ENCODE measurements around the gene ARHGDIA.

The ARHGDIA gene

DNA sequence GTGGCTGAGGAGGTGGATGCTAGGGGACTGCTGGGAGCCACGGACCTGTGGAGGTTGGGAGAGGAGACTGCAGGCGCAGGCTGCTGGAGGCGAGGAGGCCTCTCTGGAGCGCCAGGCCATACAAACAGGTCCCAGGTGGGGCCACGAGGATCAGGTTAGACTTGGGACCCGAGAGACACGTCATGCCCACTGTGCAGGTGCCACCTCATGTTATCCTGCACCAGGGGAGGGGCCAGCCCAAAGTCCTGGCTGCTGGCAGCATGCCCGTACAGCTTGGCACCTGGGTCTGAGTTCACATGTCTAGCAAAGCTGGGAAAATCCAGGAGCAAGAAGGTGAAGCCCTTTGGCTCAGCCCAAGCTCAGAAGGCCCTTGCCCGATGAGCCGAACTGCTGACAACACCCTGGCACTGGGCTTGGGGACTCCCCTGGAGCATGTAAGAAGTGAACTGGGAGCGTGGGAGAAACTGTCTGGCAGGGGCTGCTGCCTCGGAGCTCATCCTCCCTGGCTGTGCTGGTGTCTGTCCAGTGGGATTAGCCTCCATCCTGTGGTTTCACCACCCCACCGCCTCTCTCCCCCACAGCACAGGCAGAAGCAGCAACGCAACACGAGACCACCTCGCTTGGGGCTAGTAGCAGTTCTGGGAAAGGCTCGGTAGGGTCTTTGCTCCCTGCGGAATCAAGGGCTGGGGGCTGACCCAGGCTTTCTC is 5.3 kb downstream of the ARHGDIA start:
- H3K4me3 ChIP-seq (ENCODE audit: low read depth, low read length) = no peak overlapping the region

DNA sequence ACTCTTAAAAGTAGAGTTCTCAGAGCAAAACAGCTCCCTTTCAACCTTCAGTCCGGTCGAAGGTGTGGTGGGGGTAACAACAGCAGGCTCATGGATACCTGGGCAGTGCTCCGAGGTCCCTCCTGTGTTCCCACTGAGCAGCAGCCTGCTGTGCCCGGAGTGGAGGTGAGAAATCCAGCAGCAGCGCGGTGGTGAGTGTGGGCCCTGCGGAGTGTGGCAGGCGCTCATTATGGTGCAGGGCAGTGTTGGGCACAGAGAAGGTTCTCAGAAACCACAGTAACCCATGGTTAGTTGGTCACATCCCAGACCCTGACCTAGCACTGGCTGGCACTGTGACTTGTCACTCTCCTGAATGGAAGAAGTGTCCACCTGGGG is 5.8 kb downstream of the ARHGDIA start:
- H3K4me3 ChIP-seq (ENCODE audit: low read depth, low read length) = no peak overlapping the region

DNA sequence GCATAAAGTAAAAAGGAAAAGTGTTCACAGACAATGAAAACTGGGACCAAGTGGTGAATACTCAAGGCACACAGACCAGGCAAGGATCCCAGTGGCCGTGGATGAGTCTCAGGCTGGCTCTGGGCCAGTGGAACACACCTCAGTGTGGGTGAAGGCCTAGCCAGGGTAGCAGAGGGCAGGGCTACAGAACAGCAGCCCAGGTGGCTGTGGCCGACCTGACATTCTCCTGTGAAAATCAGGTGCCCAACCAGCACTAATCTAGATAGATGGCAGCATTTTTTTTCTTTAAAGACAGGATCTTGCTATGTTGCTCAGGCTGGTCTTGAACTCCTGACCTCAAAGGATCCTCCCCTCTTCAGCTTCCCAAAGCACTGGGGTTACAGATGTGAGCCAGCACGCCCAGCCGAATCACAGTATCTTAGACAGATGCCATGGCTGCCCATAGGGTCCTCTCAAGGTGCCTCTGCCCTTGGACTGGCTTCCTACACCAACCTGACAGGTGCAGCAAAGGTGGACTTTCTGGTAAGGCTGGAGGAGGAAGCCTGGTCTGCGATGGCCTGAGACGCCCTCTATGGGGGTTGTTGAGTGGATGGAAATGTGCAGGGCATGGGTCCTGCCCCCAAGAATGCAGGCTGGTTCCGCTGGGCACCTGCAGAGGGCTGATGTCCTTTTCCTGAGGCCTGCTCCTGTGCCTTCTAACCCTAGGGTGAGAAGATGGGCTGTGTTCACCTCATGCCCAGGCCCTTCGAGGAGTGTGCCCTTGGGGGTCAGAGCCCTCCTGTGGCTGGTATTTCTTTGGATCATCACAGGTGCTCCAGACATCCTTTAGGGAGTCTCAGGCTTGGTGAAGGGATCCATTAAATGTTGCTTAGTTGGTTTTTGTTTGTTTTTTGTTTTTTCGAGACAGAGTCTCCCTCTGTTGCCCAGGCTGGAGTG is 7.0 kb downstream of the ARHGDIA start:
- H3K4me3 ChIP-seq (ENCODE audit: low read depth, low read length) = no peak overlapping the region

DNA sequence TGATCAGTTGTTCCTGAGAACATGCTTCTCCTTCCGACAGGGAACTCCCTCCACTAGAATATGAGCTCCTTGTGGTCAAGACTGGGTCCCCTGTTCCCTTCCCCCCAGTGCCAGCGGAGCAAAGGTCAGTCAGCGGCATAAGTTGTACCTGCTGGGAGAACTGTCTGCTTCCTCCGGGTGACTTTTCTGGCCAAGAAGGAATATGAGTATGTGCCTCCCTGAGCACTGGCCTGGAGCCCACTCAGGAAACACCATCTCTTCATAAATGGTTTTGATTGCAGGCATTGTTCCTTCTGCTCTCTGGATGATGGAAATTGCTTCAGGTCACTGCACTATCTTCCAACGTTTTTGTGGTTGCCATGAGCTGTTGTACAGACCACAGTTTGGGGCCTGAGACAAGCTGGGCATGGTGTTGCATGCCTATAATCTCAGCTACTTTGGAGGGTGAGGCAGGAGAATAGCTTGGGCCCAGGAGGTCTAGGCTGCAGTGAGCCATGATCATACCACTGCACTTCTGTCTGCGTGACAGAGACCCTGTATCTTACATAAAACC is 7.9 kb downstream of the ARHGDIA start:
- no peak overlapping the region for H3K4me3 ChIP-seq (ENCODE audit: low read depth, low read length)

DNA sequence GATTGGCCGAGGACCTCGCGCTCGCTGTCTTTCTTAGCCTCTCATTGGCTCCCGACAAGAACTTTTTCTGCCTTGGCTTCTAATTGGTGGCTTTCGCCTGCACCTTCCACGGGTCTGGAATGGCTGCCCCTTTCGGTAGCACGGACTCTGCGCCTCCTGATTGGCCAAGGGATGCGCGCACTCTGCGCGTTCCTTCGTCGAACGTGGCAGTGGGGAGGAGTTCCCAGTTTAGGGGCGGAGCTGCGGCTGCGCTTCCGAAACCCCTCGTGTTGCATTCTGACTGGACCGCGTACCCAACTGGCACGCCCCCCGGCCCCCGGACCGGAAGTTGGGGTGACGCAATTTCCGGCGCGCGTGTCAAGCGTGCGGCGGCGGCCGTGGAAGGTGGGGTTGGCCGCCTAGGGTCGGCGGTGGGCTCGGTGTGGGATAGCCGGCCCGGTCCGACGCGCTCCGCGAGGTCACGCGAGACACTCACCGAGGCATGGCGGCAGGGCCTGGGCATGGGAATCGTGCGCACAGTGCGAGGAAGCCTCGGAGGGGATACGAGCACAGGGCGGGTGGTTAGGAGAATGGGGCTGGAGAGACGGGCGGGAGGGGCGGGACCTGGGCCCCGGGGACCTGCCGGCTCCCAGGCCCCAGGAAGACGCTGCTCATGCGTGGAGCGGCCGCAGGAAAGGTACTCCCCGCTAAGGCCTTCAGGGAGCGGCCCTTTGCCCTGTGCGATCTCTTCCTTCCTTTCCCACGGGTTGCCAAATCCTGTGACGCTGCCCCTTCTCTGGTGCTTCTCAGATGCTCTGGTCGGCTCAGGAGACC is 10.2 kb downstream of the ARHGDIA start:
- H3K4me3 ChIP-seq (ENCODE audit: low read depth, low read length) = peak overlapping the region; percentile 92

DNA sequence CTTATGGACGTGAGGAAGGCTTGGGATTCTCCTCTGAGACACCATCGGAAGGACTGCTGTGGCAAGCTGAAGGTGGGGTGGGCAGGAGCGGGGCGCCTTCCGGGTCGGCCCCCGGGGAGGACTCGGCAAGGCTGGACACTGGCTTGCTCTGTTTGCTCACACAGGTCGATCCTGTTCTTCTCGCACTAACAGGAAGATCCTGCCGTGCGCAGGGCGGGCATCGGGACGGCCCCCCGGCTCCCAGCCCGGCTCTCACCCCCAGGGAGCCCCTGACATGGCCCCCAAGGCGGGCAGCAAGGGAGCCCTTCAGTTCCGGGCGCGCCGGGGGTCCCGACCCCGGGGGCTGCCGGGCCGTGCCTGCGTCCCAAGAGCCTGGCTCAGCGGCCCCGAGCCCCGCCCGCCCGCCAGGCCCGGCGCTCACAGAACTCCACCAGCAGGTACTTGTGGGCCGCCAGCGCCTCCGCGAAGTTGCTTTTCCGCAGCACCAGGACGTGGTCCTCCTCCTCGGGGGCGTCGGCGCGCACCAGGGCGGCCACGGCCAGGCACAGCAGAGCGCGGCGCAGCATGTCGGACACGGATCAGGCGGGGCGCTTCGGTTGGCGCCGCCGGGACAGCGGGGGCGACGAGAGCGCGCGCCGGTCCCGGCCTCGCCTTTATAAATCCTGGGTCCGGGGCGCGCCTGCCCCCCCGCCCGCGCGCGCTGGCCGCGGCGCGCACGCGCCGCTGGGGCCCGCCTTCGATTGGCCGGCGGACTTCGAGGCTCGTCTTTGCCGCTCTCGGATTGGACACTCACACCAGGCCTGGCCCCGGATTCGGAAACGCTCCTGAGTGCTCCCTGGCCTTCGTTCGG is 11.0 kb downstream of the ARHGDIA start, which contains the start of gene P4HB:
TSS of gene P4HB (minus strand) at position 630 of the 850 bp plus-strand sequence. CDS start at position 566, 64 bp downstream.
- peak within 1 kb of the TSS; percentile 92 for H3K4me3 ChIP-seq (ENCODE audit: low read depth, low read length)

DNA sequence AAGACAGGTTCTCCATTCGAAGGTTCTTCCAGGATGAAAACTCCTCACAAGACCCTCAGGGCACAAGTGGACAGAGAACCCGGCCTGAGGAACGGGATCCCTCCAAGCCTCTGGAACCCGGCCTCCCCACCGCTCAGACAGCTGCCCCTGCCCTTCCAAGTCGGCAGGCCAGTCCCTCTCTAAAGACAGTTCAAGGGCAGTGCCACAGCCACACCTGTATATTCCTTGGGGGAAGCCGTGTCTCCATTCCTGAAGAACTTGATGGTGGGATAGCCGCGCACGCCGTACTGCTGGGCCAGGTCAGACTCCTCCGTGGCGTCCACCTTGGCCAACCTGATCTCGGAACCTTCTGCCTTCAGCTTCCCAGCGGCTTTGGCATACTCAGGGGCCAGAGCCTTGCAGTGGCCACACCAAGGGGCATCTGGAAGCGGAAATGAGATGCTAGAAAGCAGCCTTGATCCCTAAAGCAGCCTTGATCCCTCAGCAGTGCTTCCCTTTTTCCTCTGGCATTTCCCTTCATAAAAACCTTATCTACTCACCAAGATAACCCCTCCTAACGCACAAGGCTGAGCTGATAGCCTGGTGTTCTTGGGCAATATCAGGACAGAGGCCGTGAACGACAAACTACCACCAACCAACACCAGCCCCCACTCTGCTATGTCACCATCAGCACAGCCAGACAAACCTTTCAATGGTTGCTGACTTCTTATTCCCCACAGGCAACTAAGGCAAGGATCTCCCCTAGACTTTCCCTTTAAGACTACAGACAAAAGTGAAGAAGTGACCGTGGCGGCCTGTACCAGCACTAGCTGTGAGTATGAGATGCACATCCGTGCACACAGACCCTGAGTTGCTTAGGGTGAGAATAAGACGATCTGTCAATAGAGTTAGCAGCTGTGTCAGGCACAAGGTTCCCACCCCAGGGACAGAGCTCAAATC is 11.9 kb downstream of the ARHGDIA start:
- peak overlapping the region; percentile 83 for H3K4me3 ChIP-seq (ENCODE audit: low read depth, low read length)

DNA sequence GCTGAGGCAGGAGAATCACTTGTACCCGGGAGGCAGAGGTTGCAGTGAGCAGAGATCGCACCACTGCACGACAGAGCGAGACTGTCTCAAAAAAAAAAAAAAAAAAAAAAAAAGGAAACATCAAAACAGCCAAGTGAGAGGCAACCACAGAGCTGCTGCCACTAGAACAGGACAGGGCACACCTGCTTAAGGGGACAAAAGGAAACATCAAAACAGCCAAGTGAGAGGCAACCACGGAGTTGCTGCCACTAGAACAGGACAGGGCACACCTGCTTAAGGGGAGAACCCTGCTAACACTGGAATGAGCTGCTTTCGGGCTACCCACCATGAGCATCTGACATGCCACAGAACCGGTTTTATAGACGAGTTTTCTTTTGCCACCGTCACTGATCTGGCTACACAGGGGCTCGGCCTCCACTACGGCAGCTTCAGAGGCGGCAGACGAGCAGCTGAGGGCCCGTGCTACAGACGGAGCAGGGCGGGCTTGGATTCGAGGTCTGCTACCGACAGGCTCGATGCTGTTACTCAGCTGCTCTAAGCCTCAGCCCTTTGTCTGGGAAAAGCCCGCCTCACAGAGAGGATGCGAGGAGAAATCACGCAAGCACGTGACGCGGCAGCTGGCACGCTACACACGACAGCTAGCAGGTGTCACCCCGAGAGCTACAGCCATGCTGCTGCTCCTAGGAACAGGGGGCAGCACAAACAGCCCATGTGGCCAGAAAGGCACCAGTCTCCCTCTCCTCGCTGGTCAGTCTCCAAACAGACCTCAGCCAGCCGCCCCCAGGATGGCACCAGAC is 12.8 kb downstream of the ARHGDIA start:
- H3K4me3 ChIP-seq (ENCODE audit: low read depth, low read length) = no peak overlapping the region

DNA sequence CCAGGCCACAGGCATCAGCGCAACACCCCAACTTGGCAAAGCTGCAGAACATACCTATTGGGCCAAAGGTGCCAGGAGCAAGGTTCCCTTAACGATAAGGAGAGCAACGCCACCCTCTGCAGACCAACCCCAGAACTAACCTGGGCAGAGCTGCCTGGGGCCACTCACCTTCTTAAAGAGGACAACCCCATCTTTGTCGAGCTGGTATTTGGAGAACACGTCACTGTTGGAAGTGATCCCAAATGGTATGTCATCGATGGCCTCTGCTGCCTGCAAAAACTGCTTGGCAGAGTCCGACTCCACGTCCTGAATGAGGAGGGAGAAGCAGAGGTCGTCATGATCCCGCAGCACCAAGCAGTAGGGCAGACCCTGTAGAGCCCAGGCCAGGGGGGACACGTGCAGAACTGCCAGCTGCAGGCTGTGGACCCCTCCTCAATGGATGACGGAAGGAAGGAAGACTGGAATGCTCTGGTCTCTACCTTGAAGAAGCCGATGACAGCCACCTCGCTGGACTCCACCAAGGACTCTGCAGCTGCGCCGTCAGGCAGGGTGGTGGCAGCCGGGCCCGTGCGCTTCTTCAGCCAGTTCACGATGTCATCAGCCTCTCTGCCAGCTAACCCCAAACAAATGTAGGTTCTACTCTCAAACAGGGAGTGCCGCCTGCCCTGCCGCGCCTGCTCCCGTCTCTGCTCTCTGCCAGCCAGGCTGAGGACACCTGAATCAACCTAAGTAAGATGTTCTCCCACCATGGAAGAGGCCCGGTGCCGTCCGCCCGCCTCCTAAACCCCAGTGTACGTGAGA is 16.0 kb downstream of the ARHGDIA start:
- no peak overlapping the region for H3K4me3 ChIP-seq (ENCODE audit: low read depth, low read length)

DNA sequence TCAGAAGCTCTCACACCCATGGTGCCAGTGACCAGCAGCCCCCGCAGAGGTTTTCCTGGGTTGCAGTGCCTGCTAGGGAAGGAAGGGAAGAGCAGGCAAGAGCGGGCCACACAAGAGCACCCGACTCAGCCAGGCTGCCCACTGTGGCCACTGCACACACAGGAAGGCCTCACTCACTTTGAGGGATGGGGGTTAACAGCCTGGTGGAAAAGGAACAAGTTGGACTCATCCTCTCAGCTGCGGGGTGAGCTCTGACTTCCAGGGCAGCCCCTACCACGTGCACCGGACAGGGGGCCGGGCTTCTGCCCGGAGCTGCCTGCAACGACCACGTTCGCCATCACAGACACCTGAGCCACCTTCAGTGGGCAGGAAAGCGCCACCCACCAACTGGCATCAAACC is 18.9 kb downstream of the ARHGDIA start:
- H3K4me3 ChIP-seq (ENCODE audit: low read depth, low read length) = no peak overlapping the region

DNA sequence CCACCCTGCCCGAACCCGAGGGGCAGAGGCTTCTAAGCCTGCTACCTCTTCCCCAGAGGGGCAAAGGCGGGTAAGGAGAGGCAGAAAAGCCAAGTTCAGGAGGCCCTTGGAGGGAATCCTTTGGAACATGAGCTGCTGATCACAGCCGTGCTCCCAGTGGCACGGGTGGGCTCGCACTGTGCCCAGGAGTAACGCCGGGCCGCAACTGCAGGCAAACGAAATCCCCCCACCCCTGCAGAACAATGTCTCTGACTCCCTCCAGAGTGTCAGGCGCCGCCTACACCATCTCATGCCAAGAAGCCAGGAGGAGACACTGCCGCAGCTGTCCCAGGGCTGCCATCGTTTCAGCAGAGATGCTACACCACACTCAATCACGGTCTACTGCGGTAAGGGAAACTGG is 19.7 kb downstream of the ARHGDIA start:
- H3K4me3 ChIP-seq (ENCODE audit: low read depth, low read length) = no peak overlapping the region

DNA sequence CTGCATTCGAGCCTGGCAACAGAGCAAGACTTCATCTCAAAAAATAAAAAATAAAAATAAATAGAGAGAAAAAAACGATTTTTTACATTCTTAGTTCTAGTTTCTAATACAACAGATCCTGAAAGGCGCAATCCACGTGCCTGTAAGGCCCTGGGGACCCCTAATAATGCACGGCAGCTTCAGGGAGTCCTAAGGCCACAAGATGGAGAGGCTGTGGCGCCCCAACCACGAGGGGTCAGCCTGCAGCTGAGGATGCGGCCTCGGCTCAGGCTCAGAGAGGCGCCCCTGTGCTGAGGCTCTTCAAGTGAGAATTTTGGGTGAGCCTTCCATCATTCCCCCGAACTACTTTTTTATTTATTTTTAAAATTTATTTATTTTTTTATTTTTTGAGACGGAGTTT is 21.7 kb downstream of the ARHGDIA start:
- H3K4me3 ChIP-seq (ENCODE audit: low read depth, low read length) = no peak overlapping the region

DNA sequence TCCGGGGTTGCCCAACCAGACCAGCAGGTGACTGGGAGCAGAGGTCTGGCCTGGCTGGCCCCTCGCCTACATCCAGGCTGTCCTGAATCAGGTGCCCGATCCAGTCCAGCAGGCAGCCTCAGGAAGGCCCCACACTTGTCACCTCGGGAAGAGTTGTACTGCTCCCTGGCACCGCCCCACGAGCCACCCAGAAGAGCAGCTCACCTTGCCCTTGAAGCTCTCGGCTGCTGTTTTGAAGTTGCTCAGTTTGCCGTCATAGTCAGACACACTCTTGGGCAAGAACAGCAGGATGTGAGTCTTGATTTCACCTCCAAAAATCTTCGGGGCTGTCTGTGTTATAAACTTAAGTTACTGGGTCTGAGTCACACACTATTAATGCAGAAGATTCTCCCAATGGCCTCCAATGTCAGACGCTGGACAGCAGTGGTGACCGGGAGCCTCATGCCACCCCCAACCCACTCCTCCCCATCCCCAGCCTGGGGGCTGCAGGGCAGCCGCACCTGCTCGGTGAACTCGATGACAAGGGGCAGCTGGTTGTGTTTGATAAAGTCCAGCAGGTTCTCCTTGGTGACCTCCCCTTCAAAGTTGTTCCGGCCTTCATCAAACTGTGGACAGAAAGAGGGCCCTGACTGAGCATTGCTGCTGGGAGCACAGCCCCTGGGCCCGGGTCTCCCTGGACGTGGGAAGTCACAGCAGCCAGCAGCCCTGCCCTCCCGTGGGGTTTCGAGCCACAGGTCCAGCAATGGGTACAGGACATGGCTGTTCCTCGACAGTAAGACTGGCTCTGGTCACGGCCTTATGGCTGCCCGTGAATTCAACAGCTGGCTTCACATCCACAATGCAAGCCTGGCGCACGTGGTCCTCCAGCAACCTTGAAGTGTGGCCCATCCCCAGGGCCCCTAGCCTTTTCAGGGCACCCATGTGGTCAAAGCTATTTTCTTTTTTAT is 24.1 kb downstream of the ARHGDIA start:
- no peak overlapping the region for H3K4me3 ChIP-seq (ENCODE audit: low read depth, low read length)

DNA sequence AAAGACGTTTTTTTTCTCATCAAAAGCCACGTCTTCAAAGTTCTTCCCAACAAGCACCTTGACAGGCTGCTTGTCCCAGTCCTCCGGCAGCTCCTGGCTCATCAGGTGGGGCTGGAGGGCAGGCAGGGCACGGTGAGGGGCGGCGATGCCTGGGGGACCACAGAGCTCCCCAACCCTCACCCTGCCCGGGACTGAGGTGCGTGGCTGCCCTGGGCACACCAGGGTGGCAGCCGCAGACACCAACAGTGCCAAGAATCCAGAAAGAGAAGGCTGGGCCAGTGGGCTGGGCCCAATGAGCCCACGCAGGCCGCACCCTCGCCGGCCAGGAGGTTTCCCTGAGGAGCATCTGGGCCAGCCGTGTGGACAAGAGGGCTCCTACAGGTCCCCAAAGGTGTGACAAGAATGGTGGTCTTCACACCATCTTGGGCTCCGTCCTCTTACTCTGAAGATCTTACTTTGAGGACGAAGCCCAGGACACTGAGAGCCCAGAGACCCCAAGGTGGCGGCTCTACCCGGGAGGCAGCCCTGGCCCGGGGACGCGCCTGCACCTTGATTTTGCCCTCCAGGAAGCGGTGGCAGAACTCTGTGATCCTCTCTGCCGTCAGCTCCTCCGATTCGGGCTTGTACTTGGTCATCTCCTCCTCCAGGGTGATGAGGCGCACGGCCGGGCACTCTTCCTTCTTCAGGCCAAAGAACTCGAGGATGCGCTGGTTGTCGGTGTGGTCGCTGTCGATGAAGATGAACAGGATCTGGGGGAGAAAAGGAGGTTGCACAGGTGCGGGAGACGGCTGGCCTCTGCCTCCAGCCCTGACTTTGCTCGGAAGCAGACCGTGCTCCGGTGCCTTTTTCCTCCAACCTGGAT is 25.0 kb downstream of the ARHGDIA start:
- H3K4me3 ChIP-seq (ENCODE audit: low read depth, low read length) = no peak overlapping the region

DNA sequence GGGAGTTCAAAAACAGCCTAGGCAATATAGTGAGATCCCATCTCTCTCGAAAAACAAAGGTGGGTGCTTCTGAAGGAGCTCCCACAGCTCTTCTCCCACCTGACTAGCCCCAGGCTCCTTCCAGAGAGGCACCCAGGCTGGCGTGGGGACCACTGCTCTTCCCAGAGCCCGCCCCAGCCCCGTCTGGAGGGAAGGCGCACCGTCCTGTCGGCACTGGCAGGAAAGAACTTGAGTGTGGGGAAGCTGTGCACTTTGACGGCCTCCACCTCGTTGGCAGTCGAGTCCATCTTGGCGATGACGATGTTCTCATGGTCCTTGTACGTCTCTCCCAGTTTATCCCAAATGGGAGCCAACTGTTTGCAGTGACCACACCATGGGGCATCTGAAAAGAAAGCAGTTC is 25.8 kb downstream of the ARHGDIA start:
- H3K4me3 ChIP-seq (ENCODE audit: low read depth, low read length) = no peak overlapping the region

Data from iPS-11a (cell line).